ENCODE measurements around the gene SBK2. TPM values are rescaled to one million over a fixed set of nuclear protein-coding genes. Genes with fewer than 3 reads are reported as not detected.
A peak's percentile ranks its signal among the peaks of the same experiment; 100 is the strongest.
"Not testable (repeated sequence)": the region's sequence is repeated elsewhere in the genome, so short reads cannot be mapped to it uniquely, and the experiment has no call there.

SBK2 gene
- total RNA-seq, 1 donor from 2014 or later = 0.17 TPM

- DNase-seq (ENCODE audit: low read depth) = no peak
- TF ChIP-seq CTCF (IDR thresholded peaks at IDR 0.05; ENCODE audit: insufficient read depth, low read length, poor library complexity, severe bottlenecking) = no peak
- no peaks in the 10 kb centered on the region for H3K27me3 ChIP-seq (ENCODE audit: control insufficient read depth, insufficient read depth, low read length)
These were observed 39.2 kb downstream of the SBK2 start for GRCh38 chr19:55497763-55498162.

GRCh38 chr19:55496820-55497219, 40.1 kb downstream of the SBK2 start:
- not testable (repeated sequence) for H3K4me3 ChIP-seq (ENCODE audit: low read depth, low read length); H3K27me3 ChIP-seq (ENCODE audit: control insufficient read depth, insufficient read depth, low read length); H3K36me3 ChIP-seq (ENCODE audit: control insufficient read depth, insufficient read depth, low read length); DNase-seq (ENCODE audit: low read depth)

More at GRCh38 chr19:55497763-55498162, 39.2 kb downstream of the SBK2 start:
- H3K4me3 ChIP-seq (ENCODE audit: low read depth, low read length) = no peak overlapping the region
- H3K36me3 ChIP-seq (ENCODE audit: control insufficient read depth, insufficient read depth, low read length) = peaks cover 2% of the 10 kb centered on the region

- peaks cover 2% of the 10 kb centered on the region for H3K36me3 ChIP-seq (ENCODE audit: control insufficient read depth, insufficient read depth, low read length)
- DNase-seq (ENCODE audit: low read depth) = no peak
- no peak for TF ChIP-seq CTCF (IDR thresholded peaks at IDR 0.05; ENCODE audit: insufficient read depth, low read length, poor library complexity, severe bottlenecking)
- H3K27me3 ChIP-seq (ENCODE audit: control insufficient read depth, insufficient read depth, low read length) = no peaks in the 10 kb centered on the region
- no peak overlapping the region for H3K4me3 ChIP-seq (ENCODE audit: low read depth, low read length)
These were observed 41.1 kb downstream of the SBK2 start for GRCh38 chr19:55495646-55496349.

- Histone ChIP-seq H3K27me3 (ENCODE audit: control insufficient read depth, insufficient read depth, low read length) (no peaks in the 10 kb centered on the region), H3K36me3 (ENCODE audit: control insufficient read depth, insufficient read depth, low read length) (peaks cover 2% of the 10 kb centered on the region), H3K4me3 (ENCODE audit: low read depth, low read length) (peak overlapping the region; percentile 14)
- DNase-seq (ENCODE audit: low read depth) = no peak
- TF ChIP-seq CTCF (IDR thresholded peaks at IDR 0.05; ENCODE audit: insufficient read depth, low read length, poor library complexity, severe bottlenecking) = no peak
These were observed 42.7 kb downstream of the SBK2 start for GRCh38 chr19:55494172-55494761.

GRCh38 chr19:55493645-55494171, 43.2 kb downstream of the SBK2 start:
- no peak for DNase-seq (ENCODE audit: low read depth)

More at GRCh38 chr19:55493645-55494171, 43.2 kb downstream of the SBK2 start:
- Histone ChIP-seq H3K36me3 (ENCODE audit: control insufficient read depth, insufficient read depth, low read length) (peaks cover 2% of the 10 kb centered on the region), H3K27me3 (ENCODE audit: control insufficient read depth, insufficient read depth, low read length) (no peaks in the 10 kb centered on the region), H3K4me3 (ENCODE audit: low read depth, low read length) (no peak overlapping the region)
- TF ChIP-seq CTCF (IDR thresholded peaks at IDR 0.05; ENCODE audit: insufficient read depth, low read length, poor library complexity, severe bottlenecking) = no peak

Data from kidney epithelial cell (primary cell).